Adipocyte (in vitro differentiated cells): ENCODE data around the gene DAZL.
"Not testable (repeated sequence)": the region's sequence is repeated elsewhere in the genome, so short reads cannot be mapped to it uniquely, and the experiment has no call there.

Experiments
- DNase-seq: peaks from one replicate; pipeline ENCODE4 v3.0.0-alpha.2; 2015; ENCODE audit warnings: low read depth
- H3K27me3 ChIP-seq: replicated peaks from 2 replicates; pipeline ENCODE4 v1.7.0; 2013; ENCODE audit warnings: mild to moderate bottlenecking, low read length, moderate library complexity; ENCODE audit not compliant: control insufficient read depth, insufficient read depth
- H3K36me3 ChIP-seq: 2 replicates; pipeline ENCODE4 v1.7.0; 2013; ENCODE audit warnings: low read length, mild to moderate bottlenecking, moderate library complexity; ENCODE audit not compliant: control insufficient read depth, insufficient read depth, severe bottlenecking
- H3K4me1 ChIP-seq: 2 replicates; pipeline ENCODE4 v1.7.0; 2013; ENCODE audit warnings: mild to moderate bottlenecking, low read length, moderate library complexity; ENCODE audit not compliant: control insufficient read depth, insufficient read depth
- H3K4me3 ChIP-seq: 2 replicates; pipeline ENCODE4 v1.7.0; 2013; ENCODE audit warnings: mild to moderate bottlenecking, low read length, moderate library complexity
- H3K9ac ChIP-seq: 2 replicates; pipeline ENCODE4 v1.7.0; 2013; ENCODE audit warnings: mild to moderate bottlenecking, low read length, moderate library complexity
- H3K9me3 ChIP-seq: 2 replicates; pipeline ENCODE4 v1.7.0; 2013; ENCODE audit warnings: mild to moderate bottlenecking, low read length, moderate library complexity; ENCODE audit not compliant: control insufficient read depth

Gene DAZL

GRCh38 chr3:16604887-16605602, at the start of gene DAZL:
Gene DAZL (minus strand): TSS chr3:16605423. CDS start chr3:16605205, 218 bp downstream.
- peaks cover 5% of the 10 kb centered on the region for H3K4me1 ChIP-seq
- no peaks in the 10 kb centered on the region for H3K9me3 ChIP-seq
- DNase-seq = no peak
- no peaks in the 10 kb centered on the region for H3K36me3 ChIP-seq
- H3K4me3 ChIP-seq = no peak within 1 kb of the TSS
- H3K9ac ChIP-seq = no peak within 1 kb of the TSS
- no peaks in the 10 kb centered on the region for H3K27me3 ChIP-seq

GRCh38 chr3:16654976-16655375, 49.8 kb upstream of the DAZL start:
- H3K4me3 ChIP-seq = no peak overlapping the region
- H3K9me3 ChIP-seq = no peaks in the 10 kb centered on the region
- no peak overlapping the region for H3K9ac ChIP-seq
- no peaks in the 10 kb centered on the region for H3K4me1 ChIP-seq
- DNase-seq = no peak
- H3K27me3 ChIP-seq = no peaks in the 10 kb centered on the region
- H3K36me3 ChIP-seq = no peaks in the 10 kb centered on the region

GRCh38 chr3:16653712-16654111, 48.5 kb upstream of the DAZL start:
- Histone ChIP-seq H3K4me3 (no peak overlapping the region), H3K4me1 (no peaks in the 10 kb centered on the region), H3K27me3 (no peaks in the 10 kb centered on the region), H3K9me3 (no peaks in the 10 kb centered on the region), H3K9ac (no peak overlapping the region), H3K36me3 (no peaks in the 10 kb centered on the region)
- no peak for DNase-seq

GRCh38 chr3:16647668-16648067, 42.4 kb upstream of the DAZL start:
- no peaks in the 10 kb centered on the region for H3K9me3 ChIP-seq
- no peak for DNase-seq
- no peaks in the 10 kb centered on the region for H3K27me3 ChIP-seq

GRCh38 chr3:16639806-16640205, 34.6 kb upstream of the DAZL start:
- no peak for DNase-seq
- Histone ChIP-seq H3K36me3 (no peaks in the 10 kb centered on the region), H3K9ac (no peak overlapping the region), H3K4me1 (no peaks in the 10 kb centered on the region), H3K4me3 (no peak overlapping the region), H3K27me3 (no peaks in the 10 kb centered on the region), H3K9me3 (no peaks in the 10 kb centered on the region)

More at GRCh38 chr3:16647668-16648067, 42.4 kb upstream of the DAZL start:
- H3K4me3 ChIP-seq = no peak overlapping the region
- no peaks in the 10 kb centered on the region for H3K36me3 ChIP-seq
- H3K9ac ChIP-seq = no peak overlapping the region
- H3K4me1 ChIP-seq = no peaks in the 10 kb centered on the region

- Histone ChIP-seq H3K36me3 (no peaks in the 10 kb centered on the region), H3K4me1 (no peaks in the 10 kb centered on the region), H3K9ac (no peak overlapping the region), H3K4me3 (no peak overlapping the region), H3K27me3 (no peaks in the 10 kb centered on the region), H3K9me3 (no peaks in the 10 kb centered on the region)
- no peak for DNase-seq
Measured at GRCh38 chr3:16633948-16634347, 28.7 kb upstream of the DAZL start.

- H3K36me3 ChIP-seq = no peaks in the 10 kb centered on the region
- H3K9me3 ChIP-seq = no peaks in the 10 kb centered on the region
- DNase-seq = no peak
- H3K9ac ChIP-seq = no peak overlapping the region
- no peak overlapping the region for H3K4me3 ChIP-seq
- no peaks in the 10 kb centered on the region for H3K27me3 ChIP-seq
- no peaks in the 10 kb centered on the region for H3K4me1 ChIP-seq
Measured at GRCh38 chr3:16632395-16632794, 27.2 kb upstream of the DAZL start.

GRCh38 chr3:16618721-16619120, 13.5 kb upstream of the DAZL start:
- no peaks in the 10 kb centered on the region for H3K36me3 ChIP-seq
- no peak overlapping the region for H3K4me3 ChIP-seq
- H3K9ac ChIP-seq = no peak overlapping the region
- peaks cover 22% of the 10 kb centered on the region for H3K4me1 ChIP-seq
- H3K27me3 ChIP-seq = no peaks in the 10 kb centered on the region
- H3K9me3 ChIP-seq = peaks cover 9% of the 10 kb centered on the region
- peak; percentile 45 for DNase-seq

GRCh38 chr3:16617155-16617554, 11.9 kb upstream of the DAZL start:
- not testable (repeated sequence) for H3K4me3 ChIP-seq, H3K27me3 ChIP-seq, H3K36me3 ChIP-seq, H3K9ac ChIP-seq, H3K9me3 ChIP-seq, DNase-seq
- peaks cover 24% of the 10 kb centered on the region for H3K4me1 ChIP-seq

- Histone ChIP-seq H3K36me3 (no peaks in the 10 kb centered on the region), H3K4me1 (peaks cover 24% of the 10 kb centered on the region), H3K4me3 (no peak overlapping the region), H3K27me3 (no peaks in the 10 kb centered on the region), H3K9me3 (peaks cover 9% of the 10 kb centered on the region), H3K9ac (no peak overlapping the region)
- no peak for DNase-seq
Measured at GRCh38 chr3:16616083-16616482, 10.9 kb upstream of the DAZL start.

GRCh38 chr3:16614033-16615031, 9.1 kb upstream of the DAZL start:
- Histone ChIP-seq H3K4me3 (no peak overlapping the region), H3K9ac (no peak overlapping the region), H3K4me1 (peaks cover 37% of the 10 kb centered on the region), H3K27me3 (no peaks in the 10 kb centered on the region), H3K9me3 (peaks cover 9% of the 10 kb centered on the region), H3K36me3 (no peaks in the 10 kb centered on the region)
- DNase-seq = peak; percentile 57
